A549 (cell line): Measurements from ENCODE around the gene CTCF.

Experiments
- CTCF ChIP-seq: fragments of >200 bp; sonication (Bioruptor Twin); formaldehyde crosslinking; IDR thresholded peaks from 3 replicates; pipeline ENCODE4 v1.5.1; 2016
- EP300 ChIP-seq, 2 experiments: fragments of >200 bp; sonication (Bioruptor Twin); formaldehyde crosslinking; IDR thresholded peaks; 2 replicates in 1 of 2; 3 replicates in 1 of 2; pipeline ENCODE4 v1.6.1; 2016 to 2017
- JUNB ChIP-seq: fragments of >200 bp; sonication (Bioruptor Twin); formaldehyde crosslinking; IDR thresholded peaks from 2 replicates; pipeline ENCODE4 v1.6.1; 2016
- REST ChIP-seq: fragments of 200-600 bp; sonication (generic); IDR thresholded peaks from 2 replicates; pipeline ENCODE4 v1.6.1; 2016; ENCODE audit warnings: antibody characterized with exemption, mild to moderate bottlenecking, moderate library complexity
- USF2 ChIP-seq: fragments of 450-650 bp; IDR thresholded peaks from 2 replicates; pipeline ENCODE4 v1.6.1; 2014; ENCODE audit warnings: antibody characterized with exemption

GRCh38 chr16:67541391-67542263 is 20.7 kb upstream of the CTCF start:
- TF ChIP-seq USF2 (no peak), CTCF (no peak), JUNB (no peak), EP300 (IDR thresholded peaks at IDR 0.05) (no peak), REST (no peak)
